Uterus (tissue), 2 donors: ENCODE data around the gene SSNA1.

Experiments used
- POLR2A ChIP-seq, 2 donors: fragments of 450-650 bp; IDR thresholded peaks; one replicate each; pipeline ENCODE4 v1.6.1; 2016; ENCODE audit warnings: antibody characterized with exemption in 2 of 2, mild to moderate bottlenecking in 1 of 2, moderate library complexity in 1 of 2
- TF ChIP-seq, protein P1 (sequence below), 4 experiments: fragments of 200-600 bp in 2 of 4; fragments of 450-650 bp in 2 of 4; sonication (generic) in 2 of 4; IDR thresholded peaks; one replicate each; pipeline ENCODE4 v1.5.1; 2016 to 2019; ENCODE audit warnings: antibody characterized with exemption in 4 of 4, mild to moderate bottlenecking in 2 of 4, moderate library complexity in 1 of 4

DNA sequence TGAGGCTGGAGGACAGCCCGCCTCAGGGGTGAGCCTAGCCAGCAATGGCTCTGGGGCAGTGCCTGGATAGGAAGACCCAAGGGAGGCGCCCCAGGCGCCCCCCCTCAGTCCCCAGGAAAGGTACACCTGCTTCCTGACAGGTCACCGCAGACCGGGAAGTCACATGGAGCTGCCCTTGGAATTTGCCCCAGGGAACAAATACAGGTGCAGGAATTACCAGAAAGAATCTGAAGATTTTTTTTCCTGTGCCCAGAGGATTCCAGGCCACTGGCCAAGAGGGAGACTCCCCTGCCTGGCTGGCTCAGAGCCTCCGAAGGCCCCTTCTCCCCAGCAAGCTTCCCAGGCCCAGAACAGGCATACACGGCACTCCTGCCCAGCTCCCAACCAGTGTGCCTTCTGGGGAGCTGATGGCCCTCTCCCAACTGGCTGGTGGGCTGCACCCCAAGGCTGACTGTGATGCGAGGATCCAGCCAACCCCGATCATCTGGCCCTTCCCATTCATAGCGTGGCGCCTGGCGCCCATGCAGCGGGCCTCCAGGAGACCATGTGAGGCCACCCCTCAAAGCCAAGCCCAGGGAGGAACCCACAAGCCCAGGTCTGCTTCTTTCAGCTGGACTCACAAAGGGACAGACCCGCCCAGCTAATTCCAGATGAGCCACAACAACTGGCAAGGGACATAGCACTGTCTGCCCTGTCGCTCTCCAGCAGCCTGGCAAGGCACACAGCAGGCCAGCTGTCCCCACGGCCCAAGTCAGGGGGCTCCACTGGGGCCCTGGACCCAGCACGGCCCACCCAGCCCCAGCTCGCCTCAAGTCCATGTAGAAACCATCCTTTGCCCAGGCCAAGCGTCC lies 9.8 kb downstream of the SSNA1 start:
- TF ChIP-seq, protein P1, sequence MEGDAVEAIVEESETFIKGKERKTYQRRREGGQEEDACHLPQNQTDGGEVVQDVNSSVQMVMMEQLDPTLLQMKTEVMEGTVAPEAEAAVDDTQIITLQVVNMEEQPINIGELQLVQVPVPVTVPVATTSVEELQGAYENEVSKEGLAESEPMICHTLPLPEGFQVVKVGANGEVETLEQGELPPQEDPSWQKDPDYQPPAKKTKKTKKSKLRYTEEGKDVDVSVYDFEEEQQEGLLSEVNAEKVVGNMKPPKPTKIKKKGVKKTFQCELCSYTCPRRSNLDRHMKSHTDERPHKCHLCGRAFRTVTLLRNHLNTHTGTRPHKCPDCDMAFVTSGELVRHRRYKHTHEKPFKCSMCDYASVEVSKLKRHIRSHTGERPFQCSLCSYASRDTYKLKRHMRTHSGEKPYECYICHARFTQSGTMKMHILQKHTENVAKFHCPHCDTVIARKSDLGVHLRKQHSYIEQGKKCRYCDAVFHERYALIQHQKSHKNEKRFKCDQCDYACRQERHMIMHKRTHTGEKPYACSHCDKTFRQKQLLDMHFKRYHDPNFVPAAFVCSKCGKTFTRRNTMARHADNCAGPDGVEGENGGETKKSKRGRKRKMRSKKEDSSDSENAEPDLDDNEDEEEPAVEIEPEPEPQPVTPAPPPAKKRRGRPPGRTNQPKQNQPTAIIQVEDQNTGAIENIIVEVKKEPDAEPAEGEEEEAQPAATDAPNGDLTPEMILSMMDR (IDR thresholded peaks at IDR 0.05): no peak
- TF ChIP-seq POLR2A (IDR thresholded peaks at IDR 0.05): no peak
